C4-2B (cell line): Measurements from ENCODE around the gene CCDC190.
A peak's percentile ranks its signal among the peaks of the same experiment; 100 is the strongest.

Source experiments
- H3K27ac ChIP-seq: fragments of 450-650 bp; 2 replicates; pipeline ENCODE4 v1.5.1; 2017
- ZFX ChIP-seq: fragments of 450-650 bp; IDR thresholded peaks from 2 replicates; pipeline ENCODE4 v1.6.1; 2017
- TF ChIP-seq, protein P1 (sequence below): fragments of 450-650 bp; conservative IDR thresholded peaks from 2 replicates; pipeline ENCODE4 v1.5.1; 2017; ENCODE audit warnings: mild to moderate bottlenecking

Gene CCDC190

DNA sequence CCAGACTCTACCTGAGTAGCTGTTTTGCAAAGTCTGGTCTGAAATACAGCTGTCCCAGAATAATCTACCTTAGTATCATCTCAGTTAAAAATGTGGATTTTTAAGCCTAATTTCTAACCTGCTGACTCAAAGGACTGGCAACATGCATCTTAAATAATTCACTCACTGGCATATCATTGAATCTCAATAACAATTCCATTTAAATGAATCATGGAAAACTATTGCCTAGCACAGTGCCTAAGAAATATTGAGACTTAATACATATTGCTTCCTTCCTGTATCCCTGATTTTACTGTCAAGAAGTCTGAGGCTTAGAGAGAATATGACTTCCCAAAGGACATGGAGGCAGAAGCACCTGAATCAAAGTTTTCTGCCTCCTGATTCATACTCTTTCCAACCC lies 3.1 kb downstream of the CCDC190 start:
- TF ChIP-seq, protein P1, sequence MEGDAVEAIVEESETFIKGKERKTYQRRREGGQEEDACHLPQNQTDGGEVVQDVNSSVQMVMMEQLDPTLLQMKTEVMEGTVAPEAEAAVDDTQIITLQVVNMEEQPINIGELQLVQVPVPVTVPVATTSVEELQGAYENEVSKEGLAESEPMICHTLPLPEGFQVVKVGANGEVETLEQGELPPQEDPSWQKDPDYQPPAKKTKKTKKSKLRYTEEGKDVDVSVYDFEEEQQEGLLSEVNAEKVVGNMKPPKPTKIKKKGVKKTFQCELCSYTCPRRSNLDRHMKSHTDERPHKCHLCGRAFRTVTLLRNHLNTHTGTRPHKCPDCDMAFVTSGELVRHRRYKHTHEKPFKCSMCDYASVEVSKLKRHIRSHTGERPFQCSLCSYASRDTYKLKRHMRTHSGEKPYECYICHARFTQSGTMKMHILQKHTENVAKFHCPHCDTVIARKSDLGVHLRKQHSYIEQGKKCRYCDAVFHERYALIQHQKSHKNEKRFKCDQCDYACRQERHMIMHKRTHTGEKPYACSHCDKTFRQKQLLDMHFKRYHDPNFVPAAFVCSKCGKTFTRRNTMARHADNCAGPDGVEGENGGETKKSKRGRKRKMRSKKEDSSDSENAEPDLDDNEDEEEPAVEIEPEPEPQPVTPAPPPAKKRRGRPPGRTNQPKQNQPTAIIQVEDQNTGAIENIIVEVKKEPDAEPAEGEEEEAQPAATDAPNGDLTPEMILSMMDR = no peak
- TF ChIP-seq ZFX = no peak
- no peak overlapping the region for H3K27ac ChIP-seq

DNA sequence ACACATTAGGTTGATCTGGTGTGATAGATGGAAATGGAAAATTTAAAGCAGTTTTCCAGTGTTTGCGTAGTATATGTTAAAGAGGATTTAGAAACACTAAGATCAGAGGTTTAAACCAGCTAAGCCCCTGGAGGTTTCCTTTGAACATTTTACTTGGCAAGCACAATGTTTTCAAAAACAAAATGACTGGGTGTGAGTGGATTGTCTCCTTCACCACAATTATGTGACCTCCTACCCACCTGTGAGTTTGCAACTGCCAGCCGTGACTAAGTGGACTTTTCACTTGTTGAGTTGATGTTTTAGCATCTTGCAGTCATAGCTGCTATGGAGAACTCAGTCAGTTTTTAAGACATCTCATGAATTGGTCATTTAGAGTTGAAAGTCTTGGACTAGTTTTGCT lies 4.7 kb downstream of the CCDC190 start:
- H3K27ac ChIP-seq = no peak overlapping the region
- no peak for TF ChIP-seq ZFX
- TF ChIP-seq, protein P1 = no peak

DNA sequence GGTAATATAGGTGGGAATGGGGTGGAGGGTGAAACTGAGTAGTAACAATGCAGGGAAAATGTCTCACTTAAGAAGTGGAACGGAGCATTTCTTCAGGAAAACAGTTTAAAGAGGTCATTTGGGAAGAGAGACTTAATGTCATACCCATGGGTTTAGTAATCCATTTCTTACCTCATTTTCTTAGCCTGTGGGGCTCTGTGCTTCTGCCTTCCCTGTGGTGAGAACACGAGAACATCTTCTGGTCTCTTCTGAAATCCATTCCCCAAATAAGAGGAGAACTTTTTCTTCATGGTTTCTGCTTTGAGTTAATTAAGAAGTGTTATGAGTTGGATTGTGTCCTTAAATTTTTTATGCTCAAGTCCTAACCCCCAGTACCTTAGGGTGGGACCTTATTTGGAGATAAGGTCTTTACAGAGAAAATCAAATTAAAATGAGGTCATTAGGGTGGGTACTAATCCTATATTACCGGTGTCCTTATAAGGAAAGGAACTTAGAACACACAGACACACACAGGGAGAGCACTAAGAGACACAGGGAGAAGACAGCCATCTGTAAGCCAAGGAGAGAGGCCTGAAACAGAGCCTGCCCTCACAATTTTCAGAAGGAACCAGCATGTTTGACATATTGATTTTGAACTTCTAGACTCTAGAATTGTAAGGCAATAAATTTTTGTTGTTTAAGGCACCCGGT lies 5.4 kb downstream of the CCDC190 start:
- no peak overlapping the region for H3K27ac ChIP-seq
- no peak for TF ChIP-seq ZFX
- TF ChIP-seq, protein P1 = no peak

DNA sequence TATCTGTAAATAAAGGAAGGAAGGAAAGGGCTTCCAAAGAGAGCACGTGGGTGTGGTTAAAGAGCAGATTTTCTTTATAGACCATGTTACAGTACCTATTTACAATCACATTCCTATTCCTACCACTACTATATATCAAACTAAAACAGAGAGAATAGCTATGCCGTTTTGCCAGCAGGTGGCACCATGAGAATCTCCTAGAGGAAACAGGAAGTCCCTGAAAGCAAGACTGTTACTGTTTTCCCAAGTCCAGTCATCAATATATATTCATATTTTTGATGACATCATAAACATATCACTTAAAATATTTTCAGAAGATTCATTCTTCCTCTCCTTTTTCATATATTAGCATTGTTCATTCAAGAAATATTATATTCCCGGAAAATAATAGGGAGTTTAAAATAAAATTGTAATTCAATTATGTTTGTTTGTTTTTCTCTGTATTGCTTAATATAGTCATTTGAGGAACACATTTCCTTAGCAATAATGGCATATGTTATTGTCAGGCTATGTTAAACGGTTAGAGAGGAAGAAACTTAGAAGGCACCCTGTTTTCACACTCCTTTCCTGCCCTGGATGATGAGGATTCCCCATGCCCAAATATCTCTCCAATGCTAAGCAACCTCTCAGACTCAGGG lies 6.6 kb downstream of the CCDC190 start:
- TF ChIP-seq, protein P1 = peak; percentile 94
- TF ChIP-seq ZFX = no peak
- H3K27ac ChIP-seq = no peak overlapping the region; the same call in 1 of the 2 replicates

DNA sequence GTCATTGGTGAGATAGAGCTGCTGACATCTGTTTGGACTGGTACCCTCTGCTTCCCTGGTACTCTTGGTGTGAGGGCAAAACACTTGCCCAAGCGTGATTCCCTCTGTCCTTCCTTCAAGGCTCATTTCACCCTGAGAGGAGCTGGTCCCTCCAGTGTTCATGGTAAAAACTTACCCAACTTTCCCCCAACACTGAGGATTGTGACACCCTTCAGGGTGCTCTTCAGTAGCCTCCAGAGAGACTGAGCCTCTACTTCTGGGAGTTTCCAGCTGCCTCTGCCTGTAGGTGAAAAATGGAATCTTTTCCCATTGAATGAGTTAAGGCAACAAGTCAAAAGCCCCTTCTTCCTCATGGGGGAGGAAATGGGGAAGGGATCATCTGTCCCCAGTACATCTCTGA lies 9.6 kb downstream of the CCDC190 start:
- no peak overlapping the region for H3K27ac ChIP-seq
- no peak for TF ChIP-seq ZFX
- TF ChIP-seq, protein P1 = no peak

DNA sequence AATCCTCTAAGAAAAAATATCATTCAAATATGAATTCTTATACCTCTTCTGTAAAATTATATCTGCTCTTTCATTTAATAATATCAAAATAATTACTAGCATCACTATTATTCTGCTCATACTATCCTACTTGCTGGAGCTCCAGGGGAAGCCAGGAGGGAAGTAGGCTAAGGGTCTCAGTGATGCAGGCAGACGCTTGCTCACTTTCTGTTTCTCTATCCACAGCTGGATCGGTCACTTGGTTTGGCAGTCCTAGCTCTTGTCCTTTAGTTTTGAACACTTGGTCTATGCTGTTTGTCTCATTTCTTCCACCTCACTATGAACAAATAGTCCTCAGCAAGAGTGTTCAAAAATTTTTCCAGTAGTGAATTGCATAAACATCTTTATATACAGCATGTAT lies 11.3 kb downstream of the CCDC190 start:
- TF ChIP-seq ZFX = no peak
- TF ChIP-seq, protein P1 = no peak
- no peak overlapping the region for H3K27ac ChIP-seq

DNA sequence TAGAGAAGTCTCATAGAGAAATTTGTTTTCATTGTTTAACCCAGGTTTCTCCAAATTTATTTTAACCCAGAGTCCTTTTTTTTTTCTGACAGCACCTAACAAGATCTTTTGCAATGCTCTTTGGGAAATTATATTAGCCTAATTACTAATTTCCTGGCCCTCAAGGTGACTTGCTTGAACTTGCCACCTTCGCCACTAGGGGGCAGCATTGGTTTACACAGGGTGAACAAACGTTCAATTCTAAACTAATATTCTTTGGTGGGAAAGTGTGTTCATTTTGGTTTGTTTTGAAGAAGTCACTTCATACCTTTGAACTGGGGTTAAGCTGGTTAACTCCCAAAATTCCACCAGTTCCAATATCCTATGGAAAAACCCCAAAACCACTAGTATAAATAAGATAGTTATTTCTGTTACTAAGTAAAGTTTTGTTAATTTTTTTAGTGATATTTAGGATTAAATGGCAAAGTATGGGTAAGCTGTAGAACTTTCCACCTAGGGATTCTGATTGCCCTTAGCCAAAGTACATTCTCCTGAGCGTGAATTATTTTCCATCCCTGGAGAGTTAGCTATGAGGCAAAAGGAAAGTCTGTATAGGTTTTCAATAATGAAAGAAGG lies 13.0 kb downstream of the CCDC190 start:
- TF ChIP-seq, protein P1 = peak; percentile 98
- no peak for TF ChIP-seq ZFX
- H3K27ac ChIP-seq = no peak overlapping the region
